Activated CD4-positive, CD25-positive, alpha-beta regulatory T cell treated with anti-CD3 and anti-CD28 coated beads, Interleukin-2, amount 50 U/mL, for 16 hours (primary cell): ENCODE measurements around the gene GNL1.

Source experiments
- DNase-seq: peaks from one replicate; pipeline ENCODE4 v3.0.0-alpha.2; 2020; ENCODE audit warnings: low read depth, low spot score

GNL1 gene

GRCh38 chr6:30568245-30568644, 12.0 kb upstream of the GNL1 start:
- no peak for DNase-seq

DNA sequence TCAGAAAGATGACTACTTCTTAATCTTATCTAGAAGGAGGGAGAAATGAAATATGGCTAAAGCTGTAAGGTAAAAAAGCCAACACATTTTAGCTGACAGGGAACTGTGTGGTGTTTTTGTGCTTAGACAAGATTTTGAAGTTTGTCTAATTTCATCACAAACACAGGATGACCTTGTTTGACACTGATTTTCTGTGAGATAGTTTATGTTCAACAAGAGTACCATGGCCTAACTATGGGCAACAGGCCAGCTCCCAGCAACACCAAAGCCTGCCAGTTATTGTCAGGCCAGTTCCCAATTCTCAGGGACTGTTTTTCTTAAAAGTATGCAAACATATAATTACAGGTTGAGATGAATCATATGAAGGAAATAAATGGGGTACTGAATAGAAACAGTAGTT, 9.5 kb upstream of the GNL1 start:
- DNase-seq: no peak

GRCh38 chr6:30564114-30564513, 7.8 kb upstream of the GNL1 start:
- DNase-seq: no peak

DNA sequence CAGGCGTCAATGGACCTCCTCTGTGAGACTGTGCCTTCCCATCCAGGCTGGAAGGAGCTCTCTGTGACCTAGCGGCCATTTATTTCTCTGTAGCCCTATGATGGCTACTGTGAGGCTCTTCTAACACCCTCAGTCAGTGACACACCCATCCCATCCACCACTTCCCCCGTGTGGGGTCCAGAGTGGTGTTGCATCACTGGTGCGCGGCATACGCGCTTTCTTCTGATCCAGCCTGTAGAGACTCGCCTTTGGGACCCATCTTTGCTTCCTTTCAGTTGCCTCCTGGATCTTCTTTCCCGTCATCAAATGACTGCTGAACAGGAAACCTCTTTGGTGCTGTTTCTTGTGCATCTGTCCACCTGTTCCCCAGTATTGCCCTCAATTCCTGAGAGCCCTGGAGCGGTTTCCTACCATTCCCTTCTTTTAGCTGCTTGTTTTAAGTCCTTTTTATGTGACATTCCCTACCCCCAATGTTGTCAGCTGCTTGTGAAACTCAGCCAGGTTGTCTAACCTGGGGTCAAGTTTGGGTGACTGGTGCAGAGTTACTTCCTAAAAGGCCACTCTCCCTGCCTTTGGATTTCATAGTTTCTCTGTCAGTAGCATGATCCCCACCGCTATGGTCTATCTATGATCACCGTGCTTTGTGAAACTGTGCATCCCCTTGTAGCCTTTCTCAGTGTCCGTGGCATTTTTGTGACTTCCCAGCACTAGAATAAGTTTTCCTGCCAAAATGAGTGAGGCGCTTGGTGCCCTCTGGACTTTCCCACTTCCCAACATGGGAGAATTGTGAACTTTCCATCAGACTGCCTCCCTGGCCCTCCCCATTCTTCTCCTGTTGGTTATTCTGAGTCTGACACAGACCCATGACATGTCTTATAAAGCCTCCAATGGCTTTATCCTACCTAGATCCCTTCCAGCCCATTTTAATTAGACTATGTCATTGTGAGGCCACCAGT, 6.5 kb upstream of the GNL1 start:
- DNase-seq: no peak

- no peak for DNase-seq
These were observed 4.6 kb upstream of the GNL1 start for GRCh38 chr6:30560930-30561329.

DNA sequence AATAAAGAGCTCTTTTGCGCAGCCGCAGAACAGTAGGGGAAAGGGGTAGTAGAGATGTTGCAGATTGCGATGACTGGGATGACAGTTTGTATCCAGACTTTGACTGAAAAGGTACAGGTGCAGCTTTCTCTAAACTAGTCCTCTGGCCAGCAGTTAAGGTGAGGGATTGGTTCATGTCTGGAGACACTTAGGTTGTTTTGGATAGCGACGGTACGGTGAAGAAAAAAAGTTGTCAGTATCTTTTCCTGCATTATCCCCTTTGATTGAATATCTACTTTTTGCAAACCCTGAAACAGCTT, 1.3 kb upstream of the GNL1 start:
- peak; percentile 36 for DNase-seq

GRCh38 chr6:30556906-30557682, 805 bp upstream of the GNL1 start, which contains the start of gene PRR3:
PRR3 (plus strand) TSS chr6:30557295; CDS start chr6:30557345, 50 bp downstream.
- peak; percentile 78 for DNase-seq

DNA sequence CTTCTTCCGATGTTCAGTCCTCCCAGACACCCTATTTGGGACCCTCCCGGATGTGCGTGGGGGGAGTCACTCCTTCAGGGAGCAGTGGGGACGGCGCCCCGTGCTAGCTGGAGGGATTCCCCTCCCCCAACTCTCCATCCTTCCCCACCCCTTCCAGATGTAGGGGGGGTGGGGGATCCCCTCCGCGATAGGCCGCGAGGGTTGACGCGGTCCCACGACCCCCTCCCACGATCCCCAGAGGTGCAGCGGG, 548 bp downstream of the GNL1 start:
- no peak for DNase-seq

- no peak for DNase-seq
These were observed 1.1 kb downstream of the GNL1 start for GRCh38 chr6:30554962-30555815.

- DNase-seq: no peak
These were observed 1.9 kb downstream of the GNL1 start for GRCh38 chr6:30554404-30554803.

DNA sequence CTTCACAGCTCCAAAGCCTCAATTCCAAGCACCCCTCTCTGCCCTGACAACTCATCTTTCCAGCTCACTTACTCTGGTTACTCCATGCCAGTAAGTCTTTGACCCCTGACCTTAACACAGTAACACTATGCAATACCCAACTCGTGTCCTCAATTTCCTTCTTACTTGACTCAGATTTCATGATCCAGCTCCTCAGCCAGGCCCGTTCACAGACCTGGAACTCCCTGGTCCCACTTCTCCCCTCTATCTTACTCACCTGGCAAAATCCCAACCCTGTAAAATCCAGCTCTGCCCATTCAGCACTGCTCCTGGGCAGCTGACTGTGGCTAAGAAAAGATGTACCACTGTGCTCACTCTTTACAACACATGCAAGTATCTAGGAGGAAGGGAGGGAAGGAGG, 7.9 kb downstream of the GNL1 start:
- no peak for DNase-seq

DNA sequence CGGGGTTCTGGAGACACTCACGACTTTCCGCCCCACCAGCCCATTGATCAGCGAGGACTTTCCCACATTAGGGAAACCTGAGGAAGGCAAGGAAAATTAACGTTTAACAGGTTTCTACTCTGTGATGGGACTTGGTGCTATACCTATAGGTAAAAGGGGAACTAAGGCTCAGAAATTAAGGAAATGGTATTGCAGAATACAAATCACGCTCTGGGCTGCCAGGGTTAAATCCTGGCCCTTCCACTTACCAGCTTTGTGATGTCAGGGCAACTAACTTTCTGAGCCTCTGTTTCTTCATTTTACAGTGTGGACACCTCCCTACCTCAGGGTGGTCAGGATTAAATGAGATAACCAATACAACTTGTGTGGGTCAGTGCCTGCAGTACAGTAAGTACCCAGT, 8.8 kb downstream of the GNL1 start:
- no peak for DNase-seq

- DNase-seq: no peak
These were observed 11.5 kb downstream of the GNL1 start for GRCh38 chr6:30544666-30545272.

DNA sequence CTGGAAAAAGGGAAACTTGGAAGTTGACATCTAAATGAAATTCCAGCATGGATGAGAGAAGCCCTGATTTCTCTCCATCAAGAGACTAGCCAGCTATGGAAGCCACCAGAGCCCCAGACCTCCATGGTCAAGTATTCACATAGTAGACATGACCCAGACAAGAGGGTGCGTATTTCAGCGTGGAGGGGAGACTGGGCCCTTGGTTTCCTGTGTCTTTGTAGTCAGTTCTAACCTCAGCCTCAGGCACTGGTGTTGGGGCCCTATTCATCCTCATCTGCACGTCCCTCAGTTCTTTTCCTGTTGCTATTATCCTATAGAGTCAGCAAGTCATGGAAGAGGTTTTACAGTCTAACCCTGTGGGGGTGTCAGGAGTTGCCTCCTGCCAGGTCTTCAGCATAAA, 12.5 kb downstream of the GNL1 start:
- no peak for DNase-seq

DNA sequence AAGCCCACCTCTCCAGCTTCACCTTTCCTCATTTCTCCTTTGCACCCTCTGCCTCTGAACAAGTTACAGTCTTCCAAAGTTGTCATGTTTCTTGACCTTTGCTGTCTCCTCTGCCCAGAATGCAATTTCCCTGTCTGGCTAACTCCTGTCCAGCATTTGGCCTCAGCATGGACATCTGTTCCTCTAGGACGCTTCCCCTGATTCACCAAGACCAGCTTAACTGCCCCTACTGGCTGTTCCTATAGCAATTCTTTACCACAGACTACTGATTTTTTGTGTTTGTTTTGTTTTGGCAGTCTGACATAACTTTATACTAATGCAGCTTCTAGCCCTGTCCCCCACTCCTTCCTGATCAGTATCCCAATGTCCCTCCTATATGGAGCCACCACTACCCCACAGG, 13.4 kb downstream of the GNL1 start:
- no peak for DNase-seq

- no peak for DNase-seq
These were observed 13.9 kb downstream of the GNL1 start for GRCh38 chr6:30542404-30542725.

- DNase-seq: peak; percentile 72
These were observed 14.5 kb downstream of the GNL1 start for GRCh38 chr6:30541515-30542403.

- no peak for DNase-seq
These were observed 18.4 kb downstream of the GNL1 start for GRCh38 chr6:30537931-30538330.

GRCh38 chr6:30533460-30534294, 22.6 kb downstream of the GNL1 start:
- DNase-seq: no peak

- no peak for DNase-seq
These were observed 26.3 kb downstream of the GNL1 start for GRCh38 chr6:30530014-30530413.
